ENCODE measurements around the gene DTX4. TPM values are rescaled to one million over a fixed set of nuclear protein-coding genes. Genes with fewer than 3 reads are reported as not detected.

Gene DTX4
- total RNA-seq (2022; extraction: Qiagen RNA extraction; ENCODE audit: low read depth): 4.1 to 5.7 TPM (median 5.2 TPM) in 5 replicates

GRCh38 chr11:59171508-59172322 is at the start of gene DTX4:
Gene DTX4 (plus strand): TSS chr11:59172132. CDS start chr11:59172596, 464 bp downstream.

GRCh38 chr11:59142530-59143507 is 29.1 kb upstream of the DTX4 start, which contains the start of gene FAM111A:
Gene FAM111A (plus strand): TSS chr11:59142856. CDS start chr11:59148873, 6,017 bp downstream.

GRCh38 chr11:59212744-59213631 is 41.1 kb downstream of the DTX4 start, which contains the start of gene MPEG1:
Gene MPEG1 (minus strand): TSS chr11:59212927. CDS start chr11:59212865, 62 bp downstream.

Other genes starting within 250 kb of the DTX4 start
- not detected in 5 replicates for gene GLYATL1, start 232.6 kb upstream of the DTX4 start, total RNA-seq (2022; extraction: Qiagen RNA extraction; ENCODE audit: low read depth)
- gene GLYATL1B, start 85.8 kb upstream of the DTX4 start, total RNA-seq (2022; extraction: Qiagen RNA extraction; ENCODE audit: low read depth): not detected in 5 replicates
- gene FAM111B, start 64.9 kb upstream of the DTX4 start, total RNA-seq (2022; extraction: Qiagen RNA extraction; ENCODE audit: low read depth): 3.6 to 9.5 TPM (median 7.7 TPM) in 5 replicates
- 7.8 to 10.4 TPM (median 9.0 TPM) in 5 replicates for gene FAM111A, start 29.3 kb upstream of the DTX4 start, total RNA-seq (2022; extraction: Qiagen RNA extraction; ENCODE audit: low read depth)
- not detected in 5 replicates for gene MPEG1, start 40.8 kb downstream of the DTX4 start, total RNA-seq (2022; extraction: Qiagen RNA extraction; ENCODE audit: low read depth)
- not detected in 5 replicates for gene OR5AN1, start 186.8 kb downstream of the DTX4 start, total RNA-seq (2022; extraction: Qiagen RNA extraction; ENCODE audit: low read depth)